Effector CD4-positive, alpha-beta T cell (primary cell): ENCODE measurements around the gene CSNK2B.

Experiments
- DNase-seq: peaks from one replicate; pipeline ENCODE4 v3.0.0-alpha.2; 2020

The CSNK2B gene

DNA sequence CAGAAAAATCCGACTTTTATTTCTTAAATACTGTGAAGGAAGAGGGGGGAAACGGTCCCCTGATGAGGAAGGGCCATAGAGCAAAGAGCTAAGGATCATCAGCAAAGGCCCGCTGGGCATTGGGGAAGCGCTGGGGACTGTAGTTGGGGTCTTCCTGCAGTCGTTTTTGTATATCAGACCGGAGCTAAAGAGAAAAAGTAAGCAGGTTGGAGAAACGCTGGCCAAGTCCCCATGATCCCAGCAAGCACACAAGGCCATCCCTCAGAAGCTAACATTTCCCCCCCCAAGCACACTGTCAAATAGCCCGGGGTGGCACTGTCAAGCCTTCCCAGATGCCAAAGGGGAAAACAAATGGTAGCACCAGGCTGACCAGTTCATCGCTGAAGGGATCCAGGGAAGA lies 26.8 kb upstream of the CSNK2B start:
- DNase-seq = no peak

DNA sequence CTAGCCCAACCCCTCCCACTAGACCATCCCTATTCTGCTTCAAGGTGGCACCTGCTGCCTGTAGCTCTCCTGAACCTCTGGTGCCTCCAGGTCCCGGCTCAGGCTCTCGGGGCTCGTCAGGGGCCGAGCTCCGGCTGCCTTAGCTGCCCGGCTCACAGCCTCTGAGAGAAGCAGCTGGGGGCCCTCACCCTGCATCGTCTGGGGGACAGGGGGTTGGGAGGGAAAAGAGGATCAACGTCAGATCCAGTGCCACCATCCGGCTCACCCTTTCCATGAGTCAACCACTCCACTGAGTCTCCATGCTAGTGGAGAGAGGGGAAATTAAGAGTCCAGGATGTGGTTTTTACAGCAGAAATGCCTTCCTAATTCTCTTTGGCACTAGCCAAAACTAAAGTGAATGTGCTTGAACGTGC lies 26.4 kb upstream of the CSNK2B start:
- no peak for DNase-seq

DNA sequence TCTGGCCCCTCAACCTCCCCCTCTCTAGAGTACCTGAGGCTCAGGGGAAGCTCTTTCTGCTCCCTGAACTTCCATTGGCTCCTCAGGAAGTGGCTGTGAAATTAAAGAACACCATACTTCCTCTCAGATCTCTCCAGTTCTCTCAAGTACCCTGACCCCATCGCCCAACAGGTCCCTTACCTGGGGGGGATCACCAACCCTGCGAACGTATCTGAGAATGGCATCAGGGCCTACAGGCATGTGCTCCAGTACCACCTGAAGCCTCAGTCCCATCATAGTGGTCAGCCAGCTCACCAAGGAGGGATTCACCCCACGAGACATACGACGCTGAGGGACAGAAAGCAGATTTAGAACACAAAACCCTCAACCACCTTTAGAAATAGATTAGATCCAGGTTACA lies 25.3 kb upstream of the CSNK2B start:
- no peak for DNase-seq

DNA sequence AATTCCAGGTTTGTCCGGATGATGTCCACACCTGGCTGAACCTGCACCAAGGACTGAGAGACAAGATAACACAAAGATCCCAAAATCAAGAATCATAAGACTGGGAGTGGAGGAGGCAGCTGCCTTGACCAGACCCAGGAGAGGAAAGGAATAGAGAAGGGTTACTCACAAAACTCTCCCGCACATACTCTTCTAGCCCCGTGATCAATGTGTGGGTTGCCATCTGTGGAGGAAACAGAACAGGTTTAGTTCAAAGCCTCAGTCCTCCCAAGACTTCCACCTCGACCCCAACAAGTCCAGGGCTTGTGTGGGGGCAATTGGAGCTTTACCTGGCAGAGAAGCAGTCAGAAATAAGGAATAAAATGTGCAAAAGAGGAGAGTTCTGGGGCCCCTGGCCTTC lies 24.5 kb upstream of the CSNK2B start:
- DNase-seq = no peak

DNA sequence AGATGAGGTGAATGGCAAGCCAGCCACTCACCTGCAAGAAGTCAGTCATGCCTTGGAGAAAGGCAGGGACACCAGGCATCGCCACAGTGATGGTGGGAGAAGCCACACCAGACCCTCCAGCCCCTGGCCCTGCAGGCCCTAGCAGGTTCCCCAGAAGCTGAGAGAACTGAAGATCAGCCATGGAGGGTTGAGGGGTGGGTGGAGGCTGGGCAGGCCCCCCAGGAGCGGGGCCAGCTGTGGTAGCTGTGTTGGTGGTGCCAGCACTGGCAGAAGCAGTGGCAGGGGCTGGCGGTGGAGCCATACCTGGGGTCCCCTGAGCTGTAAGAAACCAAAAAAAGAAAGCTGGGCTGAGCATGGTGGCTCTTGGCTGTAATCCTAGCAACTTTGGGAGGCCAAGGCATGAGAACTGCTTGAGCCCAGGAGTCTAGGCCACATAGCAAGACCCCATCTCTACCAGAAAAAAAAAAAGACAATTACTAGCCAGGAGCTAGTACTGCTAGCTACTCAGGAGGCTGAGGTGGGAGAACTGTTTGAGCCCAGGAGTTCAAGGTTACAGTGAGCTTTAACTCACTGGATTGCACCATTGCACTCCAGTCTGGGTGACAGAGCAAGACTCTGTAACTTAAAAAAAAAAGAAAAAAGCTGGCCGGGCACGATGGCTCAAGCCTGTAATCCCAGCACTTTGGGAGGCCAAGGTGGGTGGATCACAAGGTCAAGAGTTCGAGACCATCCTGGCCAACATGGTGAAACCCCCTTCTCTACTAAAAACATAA lies 22.9 kb upstream of the CSNK2B start:
- no peak for DNase-seq

DNA sequence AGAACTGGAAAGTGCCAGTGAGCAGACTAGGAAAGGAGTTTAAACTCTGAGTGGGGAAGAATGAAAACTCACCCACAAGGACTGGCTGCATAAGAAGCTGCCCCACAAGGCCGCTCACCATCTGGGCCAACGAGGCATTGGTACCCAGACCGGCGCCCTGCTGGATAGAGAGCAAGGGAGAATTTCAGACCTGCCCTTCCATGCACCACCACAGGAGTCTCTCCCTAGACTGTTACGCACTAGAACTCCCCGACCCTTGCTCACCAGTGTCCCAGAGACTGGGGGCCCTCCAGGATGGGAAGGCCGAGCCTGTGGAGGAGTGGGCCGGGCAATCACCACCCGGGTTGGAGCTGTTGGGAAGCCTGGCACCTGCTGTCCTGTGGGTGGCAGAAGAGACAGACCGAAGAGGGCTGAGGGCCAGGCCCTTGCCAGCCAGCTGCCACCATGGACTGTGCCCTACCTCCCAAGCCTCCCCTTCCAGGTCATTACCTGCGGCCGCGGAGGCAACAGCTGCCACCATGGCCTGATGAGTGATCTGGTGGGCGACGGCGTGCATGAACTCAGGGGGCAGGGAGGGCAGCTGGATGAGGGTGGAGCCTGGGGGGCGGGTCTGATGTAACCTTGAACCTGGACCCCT lies 21.9 kb upstream of the CSNK2B start:
- DNase-seq = no peak

DNA sequence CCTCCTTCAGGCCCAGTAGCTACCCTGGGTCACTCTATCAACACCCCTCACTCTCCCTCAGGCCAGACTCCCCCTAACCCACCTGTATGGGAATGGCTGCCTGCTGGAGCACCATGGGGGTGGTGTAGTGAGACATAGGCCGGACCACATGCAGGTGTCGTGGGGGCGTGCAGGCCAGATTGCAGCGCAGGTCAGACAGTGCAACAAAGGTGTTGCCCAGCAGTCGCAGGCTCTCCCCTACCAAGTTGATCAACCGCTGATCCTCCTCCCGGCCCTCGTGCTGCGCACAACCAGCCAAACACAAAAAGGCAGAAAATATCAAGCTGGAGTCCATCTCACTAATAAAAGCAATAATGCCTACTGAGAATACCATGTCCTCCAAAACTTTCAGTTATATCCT lies 20.6 kb upstream of the CSNK2B start:
- no peak for DNase-seq

DNA sequence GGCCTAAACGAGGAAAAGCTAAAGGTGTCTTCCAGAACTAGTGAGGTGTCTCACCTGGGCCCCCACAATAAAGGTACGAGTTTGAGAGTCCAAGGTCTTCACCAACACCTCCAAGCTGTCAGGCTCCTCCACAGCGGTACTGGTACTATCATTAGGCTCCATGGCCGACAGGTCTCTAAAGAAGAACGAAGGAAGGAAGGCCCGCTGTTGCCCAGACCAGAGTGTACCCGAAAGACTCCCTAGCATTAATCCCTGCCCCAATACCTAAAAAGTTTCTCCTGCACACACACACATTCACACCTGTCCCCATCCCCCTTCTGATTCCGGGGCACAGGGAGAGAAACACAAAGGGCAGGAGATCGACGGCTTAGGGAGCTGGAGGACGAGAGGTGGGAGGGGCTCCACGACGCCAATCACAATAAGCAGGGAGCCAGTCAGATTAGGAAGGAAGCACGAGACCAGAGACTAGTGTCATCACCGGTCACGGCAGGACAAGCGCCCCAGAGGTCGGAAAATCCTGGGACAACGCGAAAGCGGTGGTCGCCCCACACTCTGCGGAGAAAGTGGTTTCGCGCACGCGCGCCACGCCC lies 14.2 kb upstream of the CSNK2B start:
- no peak for DNase-seq

DNA sequence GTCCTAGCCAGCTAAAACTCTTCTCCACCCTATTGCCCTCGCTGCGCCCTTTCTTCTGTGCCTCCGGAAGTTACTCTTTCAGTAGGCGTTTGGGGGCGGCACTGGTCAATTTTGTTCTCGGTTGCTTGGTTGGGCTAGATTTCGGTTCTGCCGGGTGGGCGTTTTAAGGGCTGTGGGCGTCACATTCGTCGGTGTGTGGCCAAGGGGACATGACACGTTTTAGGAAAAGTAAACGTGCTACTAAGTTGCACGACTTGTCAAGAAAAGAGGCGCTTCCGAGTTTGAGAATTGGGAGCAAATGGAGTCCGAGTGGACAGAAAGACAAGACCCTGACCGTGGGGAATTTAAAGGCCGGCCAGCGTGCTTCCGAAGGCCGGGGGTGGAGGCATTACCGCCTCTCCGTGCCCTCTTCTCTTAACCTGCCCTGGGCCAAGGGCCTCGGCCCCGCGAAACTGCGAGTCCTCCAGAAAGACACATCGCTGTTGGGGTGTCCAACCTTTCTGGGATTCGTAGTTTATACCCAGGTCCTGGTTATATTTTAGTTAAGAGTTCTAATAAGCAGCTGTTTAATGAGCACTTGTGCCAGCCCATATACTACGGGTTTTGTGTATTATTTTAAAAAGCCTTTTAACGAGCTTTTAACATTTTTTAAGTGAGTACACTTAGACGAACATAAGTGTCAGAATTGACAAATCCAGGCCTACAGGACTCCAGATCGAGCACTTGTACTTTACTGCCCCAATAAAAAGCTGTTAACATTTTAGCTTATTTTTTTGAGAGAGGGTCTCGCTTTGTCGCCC lies 12.8 kb upstream of the CSNK2B start:
- peak; percentile 80 for DNase-seq

DNA sequence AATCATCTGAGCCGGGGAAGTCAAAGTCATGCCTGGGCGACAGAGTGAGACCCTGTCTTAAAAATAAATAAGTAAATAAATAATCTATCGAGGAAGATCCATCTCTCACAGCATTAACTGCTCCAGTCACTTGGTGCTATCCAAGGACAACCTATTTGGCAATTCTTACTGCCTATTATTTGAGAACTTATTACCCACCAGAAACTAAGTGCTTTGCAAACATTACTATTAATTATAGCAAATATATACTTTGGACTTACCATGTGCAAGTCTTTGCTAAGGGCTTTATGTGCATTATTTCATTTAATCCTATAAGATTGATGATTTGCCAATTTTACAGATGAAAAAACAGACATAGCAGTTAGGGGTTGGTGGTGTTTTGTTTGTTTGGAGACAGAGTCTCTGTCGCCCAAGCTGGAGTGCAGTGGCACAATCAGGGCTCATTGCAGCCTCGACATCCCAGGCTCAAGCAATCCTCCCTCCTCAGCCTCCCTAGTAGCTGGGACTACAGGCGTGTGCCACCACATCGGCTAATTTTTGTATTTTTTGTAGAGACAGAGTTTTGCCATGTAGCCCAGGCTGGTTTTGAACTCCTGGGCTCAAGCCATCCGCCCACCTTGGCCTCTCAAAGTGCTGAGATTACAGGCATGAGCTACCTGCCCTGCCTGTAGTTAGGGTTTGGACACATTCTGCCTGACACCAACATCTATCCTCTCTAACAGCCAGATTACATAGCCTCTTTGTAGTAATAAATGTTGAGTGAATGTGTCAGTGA lies 11.1 kb upstream of the CSNK2B start:
- no peak for DNase-seq

DNA sequence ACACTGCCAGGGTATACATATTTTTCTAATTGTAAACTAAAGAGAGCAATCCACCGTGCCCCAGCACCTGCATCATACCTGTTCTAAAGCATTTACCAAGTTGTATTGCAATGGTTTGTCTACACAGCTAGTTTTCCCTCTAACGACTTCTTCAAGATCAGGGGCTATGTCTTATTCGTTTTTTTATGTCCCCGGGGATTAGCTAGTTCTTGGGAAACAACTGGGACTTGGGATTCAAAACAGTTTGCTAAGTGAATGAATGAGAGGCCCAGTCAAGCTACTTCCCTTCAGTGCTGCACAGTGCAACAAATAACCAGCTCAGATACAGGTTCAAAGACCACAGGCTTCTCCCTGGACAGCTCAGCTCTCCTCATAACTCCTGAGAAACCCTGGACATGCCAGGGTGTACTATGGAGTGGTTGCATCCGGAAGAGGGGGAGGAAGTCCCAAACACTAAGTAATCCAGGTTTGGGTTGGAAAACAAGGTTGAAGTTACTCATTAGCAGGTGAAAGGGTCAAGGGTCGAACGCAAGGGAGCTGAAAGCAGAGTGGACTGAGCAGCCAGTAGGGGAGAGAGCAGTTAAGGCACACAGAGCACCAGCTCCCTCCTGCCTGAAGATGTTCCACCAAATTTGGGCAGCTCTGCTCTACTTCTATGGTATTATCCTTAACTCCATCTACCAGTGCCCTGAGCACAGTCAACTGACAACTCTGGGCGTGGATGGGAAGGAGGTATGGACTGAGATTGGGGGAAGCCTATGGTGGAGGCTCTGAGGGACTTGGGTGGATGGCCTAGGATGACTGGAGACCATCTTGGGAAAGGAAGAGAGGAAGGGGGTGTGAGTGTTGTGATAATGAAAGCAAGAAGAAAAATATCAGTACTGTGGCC lies 10.3 kb upstream of the CSNK2B start, which contains the start of gene APOM:
Gene APOM (plus strand): TSS at position 546 of the 889 bp plus-strand sequence. CDS start 73 bp downstream, at position 619.
- DNase-seq = no peak

DNA sequence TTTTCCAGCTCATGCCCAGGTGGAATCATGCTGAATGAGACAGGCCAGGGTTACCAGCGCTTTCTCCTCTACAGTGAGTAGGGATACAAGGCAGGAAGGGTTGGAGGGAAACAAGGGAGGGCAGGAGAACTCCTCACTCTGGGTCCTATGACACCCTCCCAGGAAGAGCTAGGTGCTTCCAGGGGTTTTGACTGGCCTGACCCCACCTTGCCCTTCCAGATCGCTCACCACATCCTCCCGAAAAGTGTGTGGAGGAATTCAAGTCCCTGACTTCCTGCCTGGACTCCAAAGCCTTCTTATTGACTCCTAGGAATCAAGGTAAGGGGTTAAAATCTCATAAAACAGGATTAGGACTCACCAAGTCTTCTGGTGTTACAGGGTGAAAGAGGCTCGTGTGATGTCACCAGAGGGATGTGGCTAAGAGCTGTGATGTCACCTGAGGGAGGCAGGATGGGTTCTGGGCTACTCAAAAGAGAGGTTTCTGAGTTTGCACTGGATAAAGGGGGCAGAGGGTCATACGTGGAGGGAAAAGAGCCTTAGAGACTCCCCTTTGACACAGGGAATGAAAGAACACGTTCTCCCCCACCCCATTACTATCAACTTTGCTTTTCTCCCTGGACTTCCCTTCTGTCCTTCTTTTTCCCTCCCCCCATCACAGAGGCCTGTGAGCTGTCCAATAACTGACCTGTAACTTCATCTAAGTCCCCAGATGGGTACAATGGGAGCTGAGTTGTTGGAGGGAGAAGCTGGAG lies 8.3 kb upstream of the CSNK2B start:
- DNase-seq = no peak

DNA sequence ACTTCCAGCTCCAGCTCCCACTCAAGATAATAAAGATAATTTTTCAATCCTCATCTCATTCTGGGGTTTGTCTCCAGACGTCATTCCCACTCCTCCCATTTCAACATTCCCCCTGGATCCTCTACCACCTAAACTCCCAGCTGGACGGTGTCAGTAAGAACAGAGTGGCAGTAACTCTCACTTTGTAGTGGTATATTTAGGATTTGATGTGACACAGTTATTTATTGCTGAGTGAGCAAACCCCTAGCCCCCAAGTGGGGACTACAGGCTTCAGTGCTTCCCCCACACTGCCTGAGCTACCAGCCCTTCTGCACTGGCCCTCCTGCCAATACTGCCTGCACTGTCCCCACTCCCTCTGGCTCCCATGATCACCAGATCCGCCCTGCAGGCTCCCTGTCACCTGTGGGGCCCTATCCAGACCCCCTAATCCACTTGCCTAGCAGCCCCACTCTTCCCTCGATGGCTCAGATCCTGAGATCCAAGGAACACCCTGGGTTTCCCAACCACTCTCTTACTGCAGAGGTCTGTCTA lies 7.7 kb upstream of the CSNK2B start:
- no peak for DNase-seq

DNA sequence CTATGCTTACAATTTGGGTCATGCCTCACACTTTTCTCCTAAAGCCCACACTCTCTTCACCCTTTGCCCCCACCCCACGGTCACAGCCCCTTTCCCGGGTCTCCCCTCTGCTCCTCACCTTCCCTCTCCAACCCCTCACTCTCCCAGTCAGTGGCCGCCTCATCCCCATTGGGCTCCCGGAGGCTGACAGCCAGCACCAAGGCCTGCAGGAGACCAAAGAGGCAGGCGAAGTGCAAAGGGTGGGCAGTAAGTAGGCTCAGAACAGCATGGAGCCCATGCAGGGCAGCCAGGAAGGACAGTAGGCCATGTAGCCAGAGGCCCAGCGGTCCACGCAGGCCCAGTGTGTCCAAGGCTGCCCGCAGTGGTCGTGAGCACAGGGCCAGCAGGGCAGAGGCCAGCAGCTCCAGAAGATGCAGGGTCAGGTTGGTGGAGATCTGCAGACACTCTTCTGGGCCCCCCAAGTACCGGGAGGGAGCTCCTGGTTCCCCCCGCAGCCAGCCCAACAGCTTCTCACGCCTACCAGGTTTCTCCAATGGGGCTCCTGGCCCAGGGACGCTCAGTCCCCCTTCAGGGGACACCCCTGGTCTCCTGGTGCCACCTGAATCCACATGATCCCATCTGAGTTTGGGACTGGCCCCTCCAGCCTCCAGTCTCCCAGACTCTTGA lies 6.8 kb upstream of the CSNK2B start:
- no peak for DNase-seq

DNA sequence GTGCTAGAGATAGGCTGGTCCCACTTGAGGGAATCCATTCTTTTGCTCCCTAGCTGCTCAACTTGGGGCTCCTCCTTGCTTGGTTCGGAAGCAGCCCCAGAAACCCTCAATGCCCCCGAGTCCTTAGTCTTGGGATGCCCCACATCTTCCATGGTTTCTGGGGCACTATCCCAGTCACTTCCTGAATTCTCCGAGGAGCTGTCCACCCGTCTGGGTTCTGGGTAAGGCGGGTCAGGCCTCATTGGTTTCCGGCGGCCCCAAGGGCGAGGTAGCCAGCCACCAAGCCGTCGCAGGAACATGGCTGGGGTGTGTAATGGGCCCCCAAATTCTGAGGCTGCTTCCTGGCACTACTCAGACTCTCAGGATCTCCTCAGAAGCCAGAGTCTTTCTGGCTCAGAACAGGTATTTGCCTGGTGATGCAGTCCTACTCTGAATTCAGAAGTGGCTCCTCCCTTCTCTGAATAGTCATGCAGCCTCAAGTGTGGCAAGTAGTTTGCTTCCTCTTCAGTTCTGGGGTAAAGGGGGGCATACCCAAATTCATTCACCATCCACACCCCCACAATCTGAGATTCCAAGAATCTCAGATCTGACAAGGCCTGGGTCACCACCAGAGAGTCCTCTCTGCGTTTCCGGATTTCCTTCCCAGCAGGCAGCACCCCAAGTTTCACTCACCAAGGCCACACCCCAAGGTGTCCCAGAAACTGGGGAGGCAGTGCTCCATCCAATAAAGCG lies 6.1 kb upstream of the CSNK2B start:
- no peak for DNase-seq

DNA sequence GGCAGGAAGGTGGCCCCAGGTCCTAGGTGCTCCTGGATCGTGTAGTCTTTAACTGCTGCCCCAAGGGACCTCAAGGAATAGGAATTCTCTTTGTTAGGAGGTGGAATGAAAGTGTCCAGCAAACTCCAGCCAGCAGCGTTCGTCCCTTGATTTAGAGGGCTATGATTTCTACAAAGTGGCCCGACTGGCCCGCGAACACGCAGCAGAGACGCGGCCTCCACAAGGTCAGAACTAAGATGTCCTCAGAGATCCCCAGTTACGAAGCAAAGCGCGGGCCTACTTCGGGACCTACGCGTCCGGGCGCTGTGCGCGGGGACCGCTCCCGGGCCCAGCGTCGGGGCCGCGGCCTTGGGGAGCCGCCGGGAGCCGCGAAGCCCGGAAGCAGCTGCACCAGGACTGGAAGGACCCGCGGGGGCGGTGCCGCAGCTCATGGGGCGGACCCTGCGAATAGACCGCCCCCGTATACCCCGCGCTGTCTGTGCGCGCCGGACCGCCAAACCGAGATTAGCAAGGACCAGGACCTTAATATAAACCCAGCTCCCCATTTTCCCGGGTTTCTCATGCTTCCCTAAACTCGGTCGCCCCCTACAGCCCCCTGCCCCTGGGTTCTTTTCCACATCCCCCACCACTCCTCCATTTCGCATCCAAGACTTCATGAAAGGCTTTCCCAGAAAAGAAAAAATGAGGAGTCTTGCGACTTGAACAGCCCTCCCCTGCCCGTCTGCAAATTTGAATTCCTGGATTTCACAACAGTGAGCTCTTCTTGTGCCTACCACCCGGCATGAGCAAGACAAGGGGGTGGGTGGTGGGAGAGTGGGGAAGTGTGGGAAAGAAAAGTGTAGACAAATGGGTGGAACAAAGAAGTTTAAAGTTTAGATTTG lies 5.3 kb upstream of the CSNK2B start, which contains the start of gene C6orf47:
Gene C6orf47 (minus strand): TSS at position 398 of the 881 bp plus-strand sequence. CDS start 831 bp downstream, outside the sequence.
- peak; percentile 68 for DNase-seq

DNA sequence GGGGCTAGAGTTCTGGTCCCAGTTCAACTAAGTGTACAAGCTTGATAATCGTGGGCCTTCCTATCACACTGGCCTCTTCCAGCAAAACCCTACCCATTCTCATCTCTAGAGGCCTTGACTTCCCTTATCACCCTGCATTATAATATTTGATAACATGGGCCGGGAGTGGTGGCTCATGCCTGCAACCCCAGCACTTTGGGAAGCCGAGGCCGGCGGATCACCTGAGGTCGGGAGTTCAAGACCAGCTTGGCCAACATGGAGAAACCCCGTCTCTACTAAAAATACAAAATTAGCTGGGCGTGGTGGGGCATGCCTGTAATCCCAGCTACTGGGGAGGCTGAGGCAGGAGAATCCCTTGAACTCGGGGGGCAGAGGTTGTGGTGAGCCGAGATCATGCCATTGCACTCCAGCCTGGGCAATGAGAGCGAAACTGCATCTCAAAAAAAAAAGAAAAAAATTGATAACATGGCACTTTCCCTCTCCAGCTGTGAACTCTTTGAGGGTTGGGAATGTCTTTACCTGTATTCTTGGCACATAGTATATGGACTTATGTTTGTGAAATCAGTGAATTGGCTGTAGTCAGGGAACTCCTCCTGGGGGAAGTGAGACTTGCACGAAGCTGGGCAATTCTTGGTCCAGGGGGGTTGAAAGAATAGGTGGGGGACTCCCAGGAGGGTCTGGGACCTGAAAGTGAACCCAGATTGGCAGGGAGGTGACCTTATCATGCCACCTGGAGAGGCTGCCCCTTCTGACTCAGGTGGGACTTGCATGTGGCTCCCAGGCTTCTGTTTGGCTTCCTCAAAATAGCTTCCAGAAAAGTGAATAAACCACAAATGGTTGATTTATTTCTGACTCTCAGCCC lies 4.4 kb upstream of the CSNK2B start:
- no peak for DNase-seq
